ENCODE results near the gene DCC. TPM values are rescaled to one million over a fixed set of nuclear protein-coding genes. Genes with fewer than 3 reads are reported as not detected.

Gene DCC
- total RNA-seq, 2 experiments from 2014 or later: not detected

DNA sequence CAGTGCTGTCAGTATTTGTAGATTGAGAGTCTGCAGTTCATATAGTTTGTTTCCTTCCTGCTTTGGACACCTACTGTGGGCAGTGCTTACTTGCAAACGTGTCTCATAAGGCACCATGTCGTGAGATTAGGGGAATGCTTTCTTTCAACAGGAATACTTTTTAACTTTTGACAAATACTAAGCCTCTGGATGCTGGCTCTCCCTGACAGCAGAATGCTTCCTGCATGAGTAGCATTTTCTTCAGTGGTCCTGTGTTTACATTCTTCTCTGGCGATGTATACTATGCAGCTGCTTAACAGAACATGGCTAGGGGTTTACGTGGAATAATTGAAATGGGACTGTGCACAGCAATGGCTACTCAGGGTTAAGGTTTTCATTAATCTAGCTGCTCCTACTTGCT lies 1077.0 kb downstream of the DCC start:
- ChIA-PET CTCF (no interaction called here), POLR2A (no interaction called here)
- H3K27ac Mint-ChIP-seq: no peak overlapping the region
- DNase-seq (no peak), ATAC-seq (no peak)
- H3K27me3 Mint-ChIP-seq (ENCODE audit: low read depth): no peaks in the 10 kb centered on the region
- no peaks in the 10 kb centered on the region for H3K36me3 Mint-ChIP-seq (ENCODE audit: low read depth)
- no peak overlapping the region for H3K4me3 Mint-ChIP-seq
- H3K9me3 Mint-ChIP-seq (ENCODE audit: insufficient read depth): peaks cover 8% of the 10 kb centered on the region
- H3K4me1 Mint-ChIP-seq (ENCODE audit: low read depth): no peaks in the 10 kb centered on the region

- no peak for ATAC-seq
- Mint-ChIP-seq H3K36me3 (ENCODE audit: low read depth) (no peaks in the 10 kb centered on the region), H3K27ac (no peak overlapping the region), H3K4me3 (no peak overlapping the region), H3K27me3 (ENCODE audit: low read depth) (no peaks in the 10 kb centered on the region), H3K4me1 (ENCODE audit: low read depth) (no peaks in the 10 kb centered on the region), H3K9me3 (ENCODE audit: insufficient read depth) (no peaks in the 10 kb centered on the region)
- POLR2A ChIA-PET: no interaction called here
- CTCF ChIA-PET: no interaction called here
- DNase-seq: no peak
Observed at GRCh38 chr18:53421869-53422268, 1081.9 kb downstream of the DCC start.

DNA sequence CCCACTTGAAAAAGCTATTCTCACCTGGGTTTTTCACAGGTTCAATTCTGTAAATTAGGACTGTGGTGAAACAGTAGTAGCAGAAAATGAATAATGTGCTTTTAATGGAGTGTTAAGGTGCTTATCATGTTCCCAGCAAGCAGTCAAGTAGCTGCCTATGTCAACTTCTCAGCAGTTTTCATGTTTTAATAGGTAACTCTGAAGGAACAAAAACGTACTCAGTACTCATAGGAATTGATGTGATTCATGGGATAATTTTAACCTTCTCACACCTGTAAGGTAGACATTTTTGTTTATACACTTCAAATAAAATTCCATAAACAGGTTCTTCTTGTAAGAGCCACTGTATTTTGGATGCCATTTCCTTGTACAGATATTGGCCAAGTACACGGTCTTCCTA lies 1082.9 kb downstream of the DCC start:
- ChIA-PET CTCF (no interaction called here), POLR2A (no interaction called here)
- Mint-ChIP-seq H3K4me3 (no peak overlapping the region), H3K36me3 (ENCODE audit: low read depth) (no peaks in the 10 kb centered on the region), H3K27ac (no peak overlapping the region), H3K9me3 (ENCODE audit: insufficient read depth) (no peaks in the 10 kb centered on the region), H3K27me3 (ENCODE audit: low read depth) (no peaks in the 10 kb centered on the region), H3K4me1 (ENCODE audit: low read depth) (no peaks in the 10 kb centered on the region)
- DNase-seq (no peak), ATAC-seq (no peak)

- Mint-ChIP-seq H3K36me3 (ENCODE audit: low read depth) (no peaks in the 10 kb centered on the region), H3K9me3 (ENCODE audit: insufficient read depth) (no peaks in the 10 kb centered on the region), H3K27me3 (ENCODE audit: low read depth) (no peaks in the 10 kb centered on the region), H3K4me1 (ENCODE audit: low read depth) (no peaks in the 10 kb centered on the region), H3K4me3 (no peak overlapping the region), H3K27ac (no peak overlapping the region)
- ATAC-seq: no peak
- ChIA-PET CTCF (no interaction called here), POLR2A (no interaction called here)
- DNase-seq: peak; percentile 21
Observed at GRCh38 chr18:53426666-53427184, 1086.7 kb downstream of the DCC start.

DNA sequence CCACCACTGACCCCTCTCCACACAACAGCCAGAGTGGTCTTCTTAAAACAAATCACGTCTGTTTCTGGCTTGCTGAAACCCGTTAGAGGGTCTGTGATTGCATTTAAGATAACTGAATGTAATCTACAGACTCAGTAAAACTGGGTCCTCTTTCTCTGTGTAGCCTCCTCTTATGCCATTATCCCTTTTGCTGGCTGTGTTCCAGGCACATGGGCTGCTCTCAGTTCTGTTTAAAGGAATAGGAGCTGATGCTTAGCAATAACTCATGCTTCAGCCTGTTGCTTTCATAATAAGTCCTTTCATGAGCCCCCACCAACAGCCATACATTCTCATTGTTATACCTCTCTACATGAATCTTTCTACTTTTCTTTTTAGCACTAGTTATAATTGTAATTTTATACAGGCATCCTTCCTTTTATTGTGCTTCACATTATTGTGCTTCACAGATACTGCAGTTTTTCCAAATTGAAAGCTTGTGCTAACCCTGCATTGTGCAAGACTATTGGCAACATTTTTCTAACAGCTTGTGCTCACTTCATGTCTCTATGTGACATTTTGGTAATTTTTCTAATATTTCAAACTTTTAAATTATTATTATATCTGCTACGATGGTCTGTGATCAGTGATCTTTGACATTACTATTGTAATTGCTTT lies 1101.9 kb downstream of the DCC start:
- DNase-seq (no peak), ATAC-seq (no peak)
- POLR2A ChIA-PET: no interaction called here
- Mint-ChIP-seq H3K9me3 (ENCODE audit: insufficient read depth) (no peaks in the 10 kb centered on the region), H3K27ac (no peak overlapping the region), H3K4me3 (no peak overlapping the region), H3K36me3 (ENCODE audit: low read depth) (no peaks in the 10 kb centered on the region), H3K27me3 (ENCODE audit: low read depth) (no peaks in the 10 kb centered on the region), H3K4me1 (ENCODE audit: low read depth) (no peaks in the 10 kb centered on the region)
- CTCF ChIA-PET: no interaction called here

DNA sequence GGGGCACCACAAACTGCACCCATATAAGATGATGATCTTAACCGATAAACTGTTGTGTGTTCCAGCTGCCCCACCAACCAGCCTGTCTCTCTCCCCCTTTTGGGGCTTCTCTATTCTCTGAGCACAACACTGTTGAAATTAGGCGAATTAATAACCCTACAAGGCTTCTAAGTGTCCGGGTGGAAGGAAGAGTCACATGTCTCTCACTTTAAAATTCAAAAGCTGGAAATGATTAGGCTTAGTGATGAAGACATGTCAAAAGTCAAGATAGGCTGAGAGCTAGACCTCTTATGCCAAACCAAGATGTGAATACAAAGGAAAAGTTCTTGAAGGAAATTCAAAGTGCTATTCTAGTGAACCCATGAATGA lies 1102.4 kb downstream of the DCC start:
- no peaks in the 10 kb centered on the region for H3K36me3 Mint-ChIP-seq (ENCODE audit: low read depth)
- H3K4me1 Mint-ChIP-seq (ENCODE audit: low read depth): no peaks in the 10 kb centered on the region
- H3K27me3 Mint-ChIP-seq (ENCODE audit: low read depth): no peaks in the 10 kb centered on the region
- POLR2A ChIA-PET: no interaction called here
- CTCF ChIA-PET: no interaction called here
- no peaks in the 10 kb centered on the region for H3K9me3 Mint-ChIP-seq (ENCODE audit: insufficient read depth)
- H3K27ac Mint-ChIP-seq: no peak overlapping the region
- no peak for ATAC-seq
- DNase-seq: no peak
- H3K4me3 Mint-ChIP-seq: no peak overlapping the region

- no peaks in the 10 kb centered on the region for H3K27me3 Mint-ChIP-seq (ENCODE audit: low read depth)
- no peaks in the 10 kb centered on the region for H3K4me1 Mint-ChIP-seq (ENCODE audit: low read depth)
- POLR2A ChIA-PET: no interaction called here
- no peak overlapping the region for H3K27ac Mint-ChIP-seq
- H3K9me3 Mint-ChIP-seq (ENCODE audit: insufficient read depth): no peaks in the 10 kb centered on the region
- DNase-seq (no peak), ATAC-seq (no peak)
- no peak overlapping the region for H3K4me3 Mint-ChIP-seq
- no peaks in the 10 kb centered on the region for H3K36me3 Mint-ChIP-seq (ENCODE audit: low read depth)
- CTCF ChIA-PET: no interaction called here
Observed at GRCh38 chr18:53443336-53443735, 1103.3 kb downstream of the DCC start.

DNA sequence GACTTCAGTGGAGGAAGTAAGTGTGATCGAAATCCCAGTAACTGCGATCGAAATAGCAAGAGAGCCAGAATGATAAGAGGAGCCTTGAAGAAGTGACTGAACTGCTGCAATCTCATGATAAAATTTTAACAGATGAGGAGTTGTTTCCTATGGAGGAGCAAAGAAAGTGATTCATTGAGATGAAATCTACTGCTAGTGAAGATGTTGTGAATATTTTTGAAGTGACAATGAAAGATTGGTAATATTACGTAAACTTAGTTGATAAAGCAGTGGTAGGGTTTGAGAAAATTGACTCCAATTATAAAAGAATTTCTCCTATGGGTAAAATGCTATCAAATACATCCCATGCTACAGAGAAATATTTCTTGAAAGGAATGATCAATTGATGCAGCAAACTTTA lies 1103.8 kb downstream of the DCC start:
- H3K36me3 Mint-ChIP-seq (ENCODE audit: low read depth): no peaks in the 10 kb centered on the region
- H3K4me1 Mint-ChIP-seq (ENCODE audit: low read depth): no peaks in the 10 kb centered on the region
- ChIA-PET CTCF (no interaction called here), POLR2A (no interaction called here)
- no peak overlapping the region for H3K27ac Mint-ChIP-seq
- H3K9me3 Mint-ChIP-seq (ENCODE audit: insufficient read depth): no peaks in the 10 kb centered on the region
- ATAC-seq: no peak
- H3K4me3 Mint-ChIP-seq: no peak overlapping the region
- H3K27me3 Mint-ChIP-seq (ENCODE audit: low read depth): no peaks in the 10 kb centered on the region
- no peak for DNase-seq

- Mint-ChIP-seq H3K4me3 (no peak overlapping the region), H3K36me3 (ENCODE audit: low read depth) (no peaks in the 10 kb centered on the region), H3K9me3 (ENCODE audit: insufficient read depth) (no peaks in the 10 kb centered on the region), H3K4me1 (ENCODE audit: low read depth) (no peaks in the 10 kb centered on the region), H3K27ac (no peak overlapping the region), H3K27me3 (ENCODE audit: low read depth) (no peaks in the 10 kb centered on the region)
- ChIA-PET CTCF (no interaction called here), POLR2A (no interaction called here)
- DNase-seq (no peak), ATAC-seq (no peak)
Observed at GRCh38 chr18:53451902-53452301, 1111.9 kb downstream of the DCC start.

DNA sequence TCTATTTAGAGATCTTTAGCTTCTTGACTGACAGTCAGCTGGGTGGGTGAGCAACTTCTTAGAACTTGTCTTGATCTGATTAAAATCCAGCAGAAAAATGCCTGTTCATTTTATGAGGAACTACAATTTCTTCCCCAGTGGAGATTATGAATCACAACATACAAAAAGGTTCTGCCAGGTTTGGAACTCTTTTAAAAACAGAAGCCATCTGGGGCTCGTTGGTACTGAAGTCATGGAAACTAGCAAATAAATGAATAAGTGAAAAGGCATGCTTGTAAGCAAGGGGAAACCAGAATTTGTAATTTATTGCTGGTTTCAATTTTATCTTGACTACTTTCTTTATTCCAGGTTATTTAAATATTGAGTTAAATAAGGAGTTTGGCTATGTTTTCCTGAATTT lies 1117.1 kb downstream of the DCC start:
- no peaks in the 10 kb centered on the region for H3K9me3 Mint-ChIP-seq (ENCODE audit: insufficient read depth)
- ATAC-seq: no peak
- no peak overlapping the region for H3K4me3 Mint-ChIP-seq
- no peaks in the 10 kb centered on the region for H3K27me3 Mint-ChIP-seq (ENCODE audit: low read depth)
- ChIA-PET POLR2A (no interaction called here), CTCF (no interaction called here)
- no peak overlapping the region for H3K27ac Mint-ChIP-seq
- no peak for DNase-seq
- H3K36me3 Mint-ChIP-seq (ENCODE audit: low read depth): no peaks in the 10 kb centered on the region
- no peaks in the 10 kb centered on the region for H3K4me1 Mint-ChIP-seq (ENCODE audit: low read depth)

GRCh38 chr18:53458268-53458667 lies 1118.3 kb downstream of the DCC start:
- no peak overlapping the region for H3K27ac Mint-ChIP-seq
- ATAC-seq (no peak), DNase-seq (no peak)
- CTCF ChIA-PET: no interaction called here
- no peaks in the 10 kb centered on the region for H3K36me3 Mint-ChIP-seq (ENCODE audit: low read depth)
- H3K4me1 Mint-ChIP-seq (ENCODE audit: low read depth): no peaks in the 10 kb centered on the region
- H3K9me3 Mint-ChIP-seq (ENCODE audit: insufficient read depth): no peaks in the 10 kb centered on the region
- no peak overlapping the region for H3K4me3 Mint-ChIP-seq
- POLR2A ChIA-PET: no interaction called here
- no peaks in the 10 kb centered on the region for H3K27me3 Mint-ChIP-seq (ENCODE audit: low read depth)

GRCh38 chr18:53458944-53459580 lies 1119.1 kb downstream of the DCC start:
- CTCF ChIA-PET: no interaction called here
- POLR2A ChIA-PET: no interaction called here
- Mint-ChIP-seq H3K27me3 (ENCODE audit: low read depth) (no peaks in the 10 kb centered on the region), H3K4me3 (no peak overlapping the region), H3K9me3 (ENCODE audit: insufficient read depth) (no peaks in the 10 kb centered on the region), H3K36me3 (ENCODE audit: low read depth) (no peaks in the 10 kb centered on the region), H3K27ac (no peak overlapping the region), H3K4me1 (ENCODE audit: low read depth) (no peaks in the 10 kb centered on the region)
- no peak for DNase-seq
- ATAC-seq: no peak

- H3K9me3 Mint-ChIP-seq (ENCODE audit: insufficient read depth): peaks cover 9% of the 10 kb centered on the region
- CTCF ChIA-PET: no interaction called here
- POLR2A ChIA-PET: no interaction called here
Observed at GRCh38 chr18:53467756-53468155, 1127.8 kb downstream of the DCC start.

More at GRCh38 chr18:53467756-53468155, 1127.8 kb downstream of the DCC start:
- DNase-seq: no peak
- ATAC-seq: no peak
- no peaks in the 10 kb centered on the region for H3K36me3 Mint-ChIP-seq (ENCODE audit: low read depth)
- H3K27ac Mint-ChIP-seq: no peak overlapping the region
- no peaks in the 10 kb centered on the region for H3K27me3 Mint-ChIP-seq (ENCODE audit: low read depth)
- H3K4me3 Mint-ChIP-seq: no peak overlapping the region
- H3K4me1 Mint-ChIP-seq (ENCODE audit: low read depth): no peaks in the 10 kb centered on the region

Data from activated CD8-positive, alpha-beta T cell treated with anti-CD3 and anti-CD28 coated beads, Interleukin-2, amount 10 ng/mL, durations not matched to agents 7 days and 5 days (primary cell).